GM19193 (cell line): ENCODE data around the gene POLDIP3.

Experiments
- POLR2A ChIP-seq: IDR thresholded peaks from 4 replicates; pipeline ENCODE4 v1.6.1; 2011; ENCODE audit not compliant: insufficient read depth, insufficient read length; ENCODE audit errors: extremely low read depth

Gene POLDIP3

GRCh38 chr22:42553475-42554361 is 61.0 kb downstream of the POLDIP3 start, which contains the start of gene SERHL2:
SERHL2 (plus strand) TSS chr22:42553956; CDS start chr22:42554021, 65 bp downstream.
- TF ChIP-seq POLR2A: no peak

- TF ChIP-seq POLR2A: no peak
These were observed 65.2 kb downstream of the POLDIP3 start for GRCh38 chr22:42549331-42550060.

DNA sequence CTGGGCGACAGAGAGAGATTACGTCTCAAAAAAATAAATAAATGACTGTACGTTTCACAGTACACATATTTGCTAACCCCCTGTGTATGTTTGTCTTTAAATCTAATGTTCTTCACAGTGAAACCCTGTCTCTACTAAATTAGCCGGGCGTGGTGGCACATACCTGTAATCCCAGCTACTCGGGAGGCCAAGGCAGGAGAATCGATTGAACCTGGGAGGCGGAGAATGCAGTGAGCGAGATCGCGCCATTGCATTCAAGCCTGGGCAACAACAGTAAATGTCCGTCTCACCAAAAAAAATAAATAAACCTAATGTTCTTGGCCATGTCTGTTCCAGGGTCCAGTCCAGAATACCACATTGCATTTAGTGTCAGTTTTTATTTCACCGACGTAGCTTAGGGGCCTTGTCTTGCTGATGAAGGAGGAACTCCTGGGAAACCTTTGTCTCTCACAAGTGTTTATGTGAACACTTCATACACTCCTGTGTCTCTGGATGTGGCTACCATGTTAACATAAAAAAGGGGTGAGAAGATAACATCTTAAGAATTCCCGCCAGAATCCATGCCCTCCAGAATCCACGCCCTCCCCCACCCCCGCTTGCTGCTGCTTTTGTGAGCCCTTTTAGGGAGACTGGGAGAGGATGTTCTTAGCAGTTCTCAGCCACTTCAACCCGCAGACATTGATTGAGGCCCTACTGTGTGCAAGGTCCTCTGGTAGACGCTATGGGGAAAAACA is 65.9 kb downstream of the POLDIP3 start:
- TF ChIP-seq POLR2A: no peak

GRCh38 chr22:42547562-42547961 is 67.1 kb downstream of the POLDIP3 start:
- no peak for TF ChIP-seq POLR2A

- TF ChIP-seq POLR2A: no peak
These were observed 70.0 kb downstream of the POLDIP3 start for GRCh38 chr22:42544686-42545085.

- no peak for TF ChIP-seq POLR2A
These were observed 78.5 kb downstream of the POLDIP3 start for GRCh38 chr22:42536166-42536565.
